ENCODE measurements around the gene TMEM213. TPM values are rescaled to one million over a fixed set of nuclear protein-coding genes. Genes with fewer than 3 reads are reported as not detected.

TMEM213 gene, protein sequence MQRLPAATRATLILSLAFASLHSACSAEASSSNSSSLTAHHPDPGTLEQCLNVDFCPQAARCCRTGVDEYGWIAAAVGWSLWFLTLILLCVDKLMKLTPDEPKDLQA
- polyA plus RNA-seq (2012; ENCODE audit: low read depth, missing spikeins) = not detected

DNA sequence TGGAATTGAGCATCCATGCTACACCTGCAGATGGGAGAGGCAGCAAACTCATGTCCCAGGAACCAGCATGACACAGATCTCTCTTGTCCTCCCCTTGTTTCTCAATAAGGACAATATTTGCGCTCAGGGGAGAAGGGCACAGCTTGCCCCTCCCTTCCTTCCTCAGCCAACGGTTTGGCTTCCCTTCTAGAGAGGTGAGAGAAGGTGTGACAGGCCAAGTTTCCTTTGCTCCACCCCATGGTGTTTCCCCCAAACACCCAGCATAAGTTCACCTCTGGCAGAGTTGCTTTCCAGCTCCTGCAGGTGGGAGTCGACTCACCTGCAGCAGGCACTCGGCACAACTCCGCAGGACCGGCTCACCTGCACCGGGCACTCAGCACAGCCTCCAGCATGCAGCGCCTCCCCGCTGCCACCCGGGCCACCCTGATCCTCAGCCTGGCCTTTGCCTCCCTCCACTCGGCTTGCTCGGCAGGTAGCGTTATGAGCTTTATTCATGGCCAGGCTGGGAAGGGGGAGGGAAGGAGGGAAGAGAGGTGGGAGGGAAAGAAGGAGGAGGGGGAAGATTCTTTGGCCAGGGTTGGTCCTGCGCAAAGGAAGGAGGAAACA lies at the start of gene TMEM213, which contains the start of gene ATP6V0A4:
TMEM213 (plus strand) TSS at position 280 of the 606 bp plus-strand sequence; CDS start at position 391, 111 bp downstream.
ATP6V0A4 (minus strand) TSS at position 482 of the 606 bp plus-strand sequence. CDS start 26,949 bp downstream, outside the sequence.
- FAIRE-seq = no peak

DNA sequence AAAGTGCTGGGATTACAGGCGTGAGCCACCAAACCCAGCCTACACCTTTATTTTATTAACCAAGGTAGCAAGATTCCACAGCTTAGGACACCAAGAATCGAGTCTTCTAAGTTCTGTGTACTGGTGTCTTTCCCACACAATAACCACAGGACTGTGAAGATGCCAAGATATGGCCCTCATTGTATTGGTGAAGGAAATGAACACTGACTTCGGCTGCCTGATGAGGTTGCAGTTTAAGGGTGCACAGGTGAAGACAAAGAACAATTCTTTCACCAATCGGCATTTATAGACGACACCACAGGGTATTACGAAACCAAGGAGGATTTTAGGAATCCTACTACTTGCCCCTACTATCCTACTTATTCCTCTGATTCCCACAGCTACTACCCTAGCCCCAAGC lies 49.1 kb upstream of the TMEM213 start:
- TF ChIP-seq POU2F2 (IDR thresholded peaks at IDR 0.05; ENCODE audit: low read depth, low read length) = no peak
- TF ChIP-seq POLR2AphosphoS5 (IDR thresholded peaks at IDR 0.05; ENCODE audit: low read depth, low read length) = no peak
- TF ChIP-seq POLR2A (IDR thresholded peaks at IDR 0.05; ENCODE audit: low read depth, low read length) = no peak
- TF ChIP-seq SPI1 (IDR thresholded peaks at IDR 0.05; ENCODE audit: low read depth, low read length) = no peak
- no peak for TF ChIP-seq PAX5 (IDR thresholded peaks at IDR 0.05; ENCODE audit: insufficient read depth, low read length, severe bottlenecking)
- no peak for TF ChIP-seq TAF1 (IDR thresholded peaks at IDR 0.05; ENCODE audit: low read depth, low read length)
- DNase-seq (ENCODE audit: insufficient read length, low spot score) (no peak), FAIRE-seq (no peak)

More for the DNA sequence above, at the start of gene TMEM213, which contains the start of gene ATP6V0A4:
- DNase-seq (ENCODE audit: insufficient read length, low spot score) = no peak
- TF ChIP-seq POU2F2 (IDR thresholded peaks at IDR 0.05; ENCODE audit: low read depth, low read length) = no peak
- TF ChIP-seq SPI1 (IDR thresholded peaks at IDR 0.05; ENCODE audit: low read depth, low read length) = no peak
- TF ChIP-seq POLR2A (IDR thresholded peaks at IDR 0.05; ENCODE audit: low read depth, low read length) = no peak
- TF ChIP-seq TAF1 (IDR thresholded peaks at IDR 0.05; ENCODE audit: low read depth, low read length) = no peak
- no peak for TF ChIP-seq POLR2AphosphoS5 (IDR thresholded peaks at IDR 0.05; ENCODE audit: low read depth, low read length)
- TF ChIP-seq PAX5 (IDR thresholded peaks at IDR 0.05; ENCODE audit: insufficient read depth, low read length, severe bottlenecking) = no peak

DNA sequence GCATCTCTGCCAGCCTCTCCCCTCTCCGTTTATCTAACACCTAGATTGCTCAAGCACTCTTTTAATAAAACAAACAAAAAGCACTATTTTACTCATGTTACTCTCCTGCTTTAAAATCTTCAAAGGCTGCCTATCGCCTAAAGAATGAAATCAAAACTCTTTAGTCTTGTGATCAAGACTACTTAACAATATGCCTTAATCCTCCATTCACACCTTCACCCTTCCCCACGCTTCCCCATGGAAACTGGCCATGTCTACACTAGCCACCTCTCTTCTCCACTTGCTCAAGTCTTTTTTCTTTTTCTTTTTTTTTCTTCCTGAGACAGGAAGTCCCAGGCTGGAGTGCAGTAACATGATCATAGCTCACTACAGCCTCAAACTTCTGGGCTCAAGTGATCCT lies 47.8 kb upstream of the TMEM213 start:
- DNase-seq (ENCODE audit: insufficient read length, low spot score) (no peak), FAIRE-seq (no peak)
- TF ChIP-seq SPI1 (IDR thresholded peaks at IDR 0.05; ENCODE audit: low read depth, low read length) (no peak), POU2F2 (IDR thresholded peaks at IDR 0.05; ENCODE audit: low read depth, low read length) (no peak)

DNA sequence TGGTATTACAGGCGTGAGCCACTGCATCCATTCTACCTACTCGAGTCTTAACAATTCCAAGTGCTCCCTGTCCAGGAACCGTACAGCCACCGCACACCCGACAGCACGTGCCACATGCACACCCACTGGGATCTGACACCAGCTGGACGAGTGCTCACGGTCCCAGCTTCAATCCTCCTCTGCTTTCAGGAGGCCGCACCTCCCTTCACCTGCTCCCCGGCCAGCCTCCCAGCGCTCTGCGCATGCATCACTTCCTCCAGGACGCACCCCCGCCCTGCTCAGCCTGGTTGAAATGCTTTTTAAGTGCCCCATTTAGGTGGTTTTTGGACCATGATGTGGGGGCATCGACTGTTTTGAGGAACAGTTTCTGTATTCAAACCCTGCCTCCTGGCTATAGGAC lies 47.3 kb upstream of the TMEM213 start:
- DNase-seq (ENCODE audit: insufficient read length, low spot score) = no peak
- TF ChIP-seq POU2F2 (IDR thresholded peaks at IDR 0.05; ENCODE audit: low read depth, low read length) (no peak), TAF1 (IDR thresholded peaks at IDR 0.05; ENCODE audit: low read depth, low read length) (no peak), POLR2A (IDR thresholded peaks at IDR 0.05; ENCODE audit: low read depth, low read length) (no peak), PAX5 (IDR thresholded peaks at IDR 0.05; ENCODE audit: insufficient read depth, low read length, severe bottlenecking) (no peak), SPI1 (IDR thresholded peaks at IDR 0.05; ENCODE audit: low read depth, low read length) (no peak), POLR2AphosphoS5 (IDR thresholded peaks at IDR 0.05; ENCODE audit: low read depth, low read length) (no peak)
- FAIRE-seq = no peak

DNA sequence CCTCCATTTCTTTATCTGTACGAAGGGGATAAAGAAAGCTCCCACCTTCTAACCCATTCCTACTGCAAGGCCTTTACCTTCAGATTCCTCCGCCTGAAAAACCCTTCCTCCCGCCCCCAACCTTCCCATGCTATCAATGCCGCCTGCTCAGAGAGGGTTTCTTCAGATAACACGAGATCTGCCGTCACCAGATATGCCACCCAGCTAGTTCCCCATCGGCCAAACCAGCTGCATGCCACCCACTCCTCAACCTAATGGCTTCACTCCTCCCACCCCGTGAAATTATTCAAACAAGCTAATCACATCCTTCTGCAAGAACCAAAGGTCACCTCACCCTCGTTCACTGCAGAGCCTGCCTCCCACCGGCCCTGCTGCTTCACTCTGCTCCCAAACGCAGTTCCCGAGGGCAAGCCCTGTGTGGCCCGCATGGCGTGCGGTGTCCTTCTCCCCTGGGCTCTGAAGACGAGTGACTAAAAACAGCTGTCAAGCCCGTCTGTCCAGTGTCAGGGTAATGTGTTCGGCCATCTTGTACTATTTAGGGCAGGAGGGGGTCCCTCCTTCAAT lies 46.8 kb upstream of the TMEM213 start:
- no peak for DNase-seq (ENCODE audit: insufficient read length, low spot score)
- FAIRE-seq = no peak
- TF ChIP-seq TAF1 (IDR thresholded peaks at IDR 0.05; ENCODE audit: low read depth, low read length) (no peak), POLR2A (IDR thresholded peaks at IDR 0.05; ENCODE audit: low read depth, low read length) (no peak), SPI1 (IDR thresholded peaks at IDR 0.05; ENCODE audit: low read depth, low read length) (no peak), PAX5 (IDR thresholded peaks at IDR 0.05; ENCODE audit: insufficient read depth, low read length, severe bottlenecking) (no peak)

DNA sequence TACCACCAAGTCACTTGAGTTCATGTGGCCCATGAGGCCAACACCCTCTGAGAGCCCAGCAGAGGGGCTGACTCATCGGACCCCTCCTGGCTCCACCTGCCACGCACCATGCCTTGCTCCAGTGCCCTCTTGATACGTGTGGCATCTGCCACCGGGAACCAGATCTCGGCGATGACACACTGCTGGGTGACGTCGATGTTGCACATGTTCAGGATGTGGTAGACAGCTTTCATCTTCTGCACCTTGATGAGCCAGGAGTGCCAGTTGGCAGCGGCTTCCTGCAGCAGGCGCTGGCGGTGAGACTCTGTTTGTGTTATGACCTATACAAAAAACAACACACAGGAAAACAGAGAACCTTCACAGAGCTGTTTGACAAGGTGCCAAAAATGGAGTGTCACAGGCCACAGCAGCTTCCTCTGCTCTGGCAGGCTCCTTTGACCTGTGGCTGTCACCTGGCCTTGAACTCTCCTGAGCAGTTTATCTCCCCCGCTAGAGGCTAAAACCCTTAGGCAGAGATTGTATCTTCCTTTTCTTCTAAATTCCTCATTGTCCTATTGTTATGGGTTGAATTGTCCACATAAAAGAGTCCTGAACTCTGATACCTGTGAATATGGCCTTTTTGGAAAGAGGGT lies 45.2 kb upstream of the TMEM213 start:
- no peak for TF ChIP-seq POLR2AphosphoS5 (IDR thresholded peaks at IDR 0.05; ENCODE audit: low read depth, low read length)
- no peak for TF ChIP-seq SPI1 (IDR thresholded peaks at IDR 0.05; ENCODE audit: low read depth, low read length)
- TF ChIP-seq POLR2A (IDR thresholded peaks at IDR 0.05; ENCODE audit: low read depth, low read length) = no peak
- no peak for TF ChIP-seq PAX5 (IDR thresholded peaks at IDR 0.05; ENCODE audit: insufficient read depth, low read length, severe bottlenecking)
- TF ChIP-seq POU2F2 (IDR thresholded peaks at IDR 0.05; ENCODE audit: low read depth, low read length) = no peak
- no peak for TF ChIP-seq TAF1 (IDR thresholded peaks at IDR 0.05; ENCODE audit: low read depth, low read length)
- peak; percentile 62 for FAIRE-seq
- DNase-seq (ENCODE audit: insufficient read length, low spot score) = no peak

DNA sequence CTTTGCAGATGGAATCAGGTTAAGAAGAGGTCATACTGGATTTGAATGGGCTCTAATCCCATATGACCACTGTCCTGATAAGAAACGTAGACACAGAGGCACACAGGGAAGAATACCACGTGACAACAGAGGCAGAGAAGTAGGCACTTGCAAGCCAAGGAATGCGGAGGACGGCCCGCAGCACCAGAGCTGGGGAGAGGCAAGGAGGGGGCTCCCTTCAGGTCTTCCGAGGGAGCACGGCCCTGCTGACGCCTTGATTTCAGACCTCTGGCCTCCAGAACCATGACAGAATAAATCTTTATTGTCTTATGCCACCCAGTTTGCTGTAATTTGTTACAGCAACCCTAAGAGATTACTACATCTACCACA lies 44.7 kb upstream of the TMEM213 start:
- TF ChIP-seq SPI1 (IDR thresholded peaks at IDR 0.05; ENCODE audit: low read depth, low read length) (no peak), POU2F2 (IDR thresholded peaks at IDR 0.05; ENCODE audit: low read depth, low read length) (no peak)
- DNase-seq (ENCODE audit: insufficient read length, low spot score) (no peak), FAIRE-seq (no peak)

DNA sequence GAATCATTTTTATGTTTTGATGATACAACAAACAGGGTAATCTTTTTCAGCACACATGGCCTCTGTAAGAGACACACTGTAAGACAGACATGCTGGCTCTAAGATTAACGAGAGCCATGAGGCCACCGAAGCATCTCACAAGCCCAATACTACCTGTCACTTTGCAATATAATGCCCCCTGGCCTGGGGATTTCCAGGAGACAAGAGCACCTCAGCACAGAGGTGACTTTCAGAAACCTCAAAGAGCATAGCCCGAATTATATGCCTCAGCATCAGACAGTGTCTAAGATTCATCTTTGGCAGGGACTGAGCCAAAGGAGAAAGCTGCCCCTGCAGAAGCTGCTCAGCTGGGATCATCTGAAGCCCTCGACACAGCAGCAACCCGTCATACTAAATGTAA lies 44.2 kb upstream of the TMEM213 start:
- DNase-seq (ENCODE audit: insufficient read length, low spot score) = no peak

DNA sequence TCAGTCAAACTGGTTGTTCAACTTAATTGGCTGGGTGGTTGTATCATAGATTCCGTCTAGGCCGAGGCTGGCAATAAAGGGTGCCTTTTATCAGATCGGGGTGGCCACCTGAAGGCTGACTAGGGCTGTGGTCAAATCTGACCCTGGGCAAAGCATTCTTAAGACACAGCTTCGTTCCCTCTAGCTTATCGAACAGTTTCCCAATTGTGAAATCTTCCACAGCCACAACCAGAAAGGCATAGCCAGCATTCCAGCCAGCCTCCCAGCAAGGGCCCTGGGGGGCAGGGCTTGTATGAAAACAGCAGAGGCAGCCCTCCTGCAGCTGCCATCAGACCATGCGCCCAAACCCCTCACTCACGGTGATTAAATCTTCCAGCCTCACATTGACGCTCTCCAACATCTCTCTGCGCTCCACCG lies 42.5 kb upstream of the TMEM213 start:
- FAIRE-seq = no peak
- no peak for TF ChIP-seq SPI1 (IDR thresholded peaks at IDR 0.05; ENCODE audit: low read depth, low read length)
- no peak for TF ChIP-seq POU2F2 (IDR thresholded peaks at IDR 0.05; ENCODE audit: low read depth, low read length)
- TF ChIP-seq POLR2AphosphoS5 (IDR thresholded peaks at IDR 0.05; ENCODE audit: low read depth, low read length) = no peak
- no peak for TF ChIP-seq PAX5 (IDR thresholded peaks at IDR 0.05; ENCODE audit: insufficient read depth, low read length, severe bottlenecking)
- TF ChIP-seq TAF1 (IDR thresholded peaks at IDR 0.05; ENCODE audit: low read depth, low read length) = no peak
- TF ChIP-seq POLR2A (IDR thresholded peaks at IDR 0.05; ENCODE audit: low read depth, low read length) = no peak
- DNase-seq (ENCODE audit: insufficient read length, low spot score) = no peak

More for the DNA sequence above, 44.2 kb upstream of the TMEM213 start:
- TF ChIP-seq TAF1 (IDR thresholded peaks at IDR 0.05; ENCODE audit: low read depth, low read length) = no peak
- no peak for TF ChIP-seq PAX5 (IDR thresholded peaks at IDR 0.05; ENCODE audit: insufficient read depth, low read length, severe bottlenecking)
- no peak for TF ChIP-seq POLR2AphosphoS5 (IDR thresholded peaks at IDR 0.05; ENCODE audit: low read depth, low read length)
- no peak for TF ChIP-seq SPI1 (IDR thresholded peaks at IDR 0.05; ENCODE audit: low read depth, low read length)
- no peak for TF ChIP-seq POLR2A (IDR thresholded peaks at IDR 0.05; ENCODE audit: low read depth, low read length)
- no peak for TF ChIP-seq POU2F2 (IDR thresholded peaks at IDR 0.05; ENCODE audit: low read depth, low read length)
- FAIRE-seq = no peak

Data from GM12891 (cell line).